Measurements from ENCODE around the gene TIMM50.
"Not testable (repeated sequence)": the region's sequence is repeated elsewhere in the genome, so short reads cannot be mapped to it uniquely, and the experiment has no call there.

Gene TIMM50

GRCh38 chr19:39480337-39481228, at the start of gene TIMM50:
Gene TIMM50 (plus strand): TSS chr19:39480838. CDS start chr19:39480854, 16 bp downstream.
- peak; percentile 88 to 97 (median 91) for DNase-seq (ENCODE audit: low read depth in 3 of 3, low spot score in 1 of 3)

DNA sequence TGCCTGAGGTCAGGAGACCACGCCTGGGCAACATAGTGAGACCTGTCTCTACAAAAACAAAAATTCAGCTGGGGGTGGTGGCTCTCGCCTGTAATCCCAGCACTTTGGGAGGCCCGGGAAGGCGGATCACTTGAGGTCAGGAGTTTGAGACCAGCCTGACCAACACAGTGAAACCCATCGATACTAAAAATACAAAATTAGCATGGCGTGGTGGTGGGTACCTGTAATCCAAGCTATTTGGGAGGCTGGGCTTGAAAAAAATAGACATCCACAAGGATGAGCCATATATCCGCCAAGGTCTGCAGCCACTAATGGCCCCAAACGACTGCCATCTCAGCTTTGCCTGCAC, 48.0 kb upstream of the TIMM50 start:
- no peak for DNase-seq (ENCODE audit: low read depth in 3 of 3, low spot score in 1 of 3)

- DNase-seq (ENCODE audit: low read depth in 3 of 3, low spot score in 1 of 3) = no peak
Observed at GRCh38 chr19:39433480-39434079, 47.1 kb upstream of the TIMM50 start.

GRCh38 chr19:39434123-39435076, 46.2 kb upstream of the TIMM50 start:
- DNase-seq (ENCODE audit: low read depth in 3 of 3, low spot score in 1 of 3) = no peak

DNA sequence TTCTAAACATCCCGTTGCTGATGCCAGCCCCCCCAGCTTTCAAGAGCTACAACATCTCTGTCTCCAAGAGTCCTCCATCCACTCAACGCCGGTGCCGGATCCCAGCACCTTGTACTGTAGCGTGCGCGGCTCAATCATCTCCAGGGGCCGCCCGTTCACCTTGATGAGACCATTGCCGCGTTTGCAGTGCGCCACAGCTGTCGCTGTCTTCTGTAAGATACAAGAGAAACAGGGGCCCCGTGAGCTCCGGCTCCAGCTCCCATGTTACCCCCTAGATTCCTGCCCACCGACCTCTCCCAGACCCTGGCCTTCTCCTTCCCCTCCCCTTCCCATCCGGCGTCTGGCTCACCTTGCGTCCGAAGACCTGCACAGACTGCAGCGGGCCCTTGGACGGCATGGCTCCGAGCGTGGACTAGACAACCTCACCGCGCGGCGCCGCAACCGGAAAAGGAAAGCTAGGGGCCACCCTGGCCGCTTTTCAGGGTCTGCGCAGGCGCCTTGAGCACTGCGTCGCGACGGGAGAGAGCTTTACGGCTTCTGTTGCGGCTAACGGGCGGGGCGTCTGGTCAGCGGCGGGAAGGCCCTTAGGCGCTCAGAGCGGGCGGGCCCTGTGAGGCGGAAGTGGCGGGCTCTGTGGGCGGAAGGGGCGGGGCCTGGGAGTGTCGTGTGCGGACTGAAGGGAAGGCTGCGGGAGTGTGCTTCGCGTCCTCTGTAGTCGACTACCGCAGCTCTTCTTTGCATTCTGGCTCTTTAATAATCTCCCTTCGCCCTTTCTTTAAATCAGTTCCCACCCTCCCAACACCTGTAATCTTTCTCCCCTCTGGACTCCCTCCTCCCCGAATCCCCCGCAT, 44.9 kb upstream of the TIMM50 start, which contains the start of gene RPS16:
RPS16 (minus strand) TSS at position 451 of the 851 bp plus-strand sequence; CDS start at position 397, 54 bp downstream.
- DNase-seq (ENCODE audit: low read depth in 3 of 3, low spot score in 1 of 3) = peak; percentile 98 to 99 (median 99)

DNA sequence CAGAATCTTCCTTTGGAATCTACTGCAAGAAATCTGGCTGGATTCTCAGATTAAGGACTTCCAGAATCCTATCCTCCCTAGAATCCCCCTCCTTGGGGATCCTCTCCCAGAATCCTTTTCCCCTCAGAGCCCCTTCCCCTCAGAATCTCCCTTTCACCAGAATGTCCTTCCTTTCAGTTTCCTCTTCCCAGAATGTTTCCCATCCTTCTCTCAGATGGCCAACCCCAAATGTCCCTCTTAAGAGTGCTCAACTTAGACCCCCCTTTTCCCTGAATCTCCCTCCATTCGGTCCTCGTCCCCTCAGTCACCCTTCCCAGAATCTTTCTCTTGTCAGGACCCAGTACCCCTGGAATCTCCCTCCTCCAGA, 44.3 kb upstream of the TIMM50 start:
- DNase-seq (ENCODE audit: low read depth in 3 of 3, low spot score in 1 of 3) = no peak

GRCh38 chr19:39438270-39438934, 42.2 kb upstream of the TIMM50 start:
- no peak for DNase-seq (ENCODE audit: low read depth in 3 of 3, low spot score in 1 of 3)

GRCh38 chr19:39444598-39445195, 35.9 kb upstream of the TIMM50 start:
- DNase-seq (ENCODE audit: low read depth in 3 of 3, low spot score in 1 of 3) = no peak

- peak; percentile 87 to 96 (median 94) for DNase-seq (ENCODE audit: low read depth in 3 of 3, low spot score in 1 of 3)
Observed at GRCh38 chr19:39445196-39446111, 35.2 kb upstream of the TIMM50 start, which contains the start of gene SUPT5H. Gene SUPT5H (plus strand): TSS chr19:39445582. CDS start chr19:39445891, 309 bp downstream.

- DNase-seq (ENCODE audit: low read depth in 3 of 3, low spot score in 1 of 3) = no peak
Observed at GRCh38 chr19:39446365-39447084, 34.1 kb upstream of the TIMM50 start.

- DNase-seq (ENCODE audit: low read depth in 3 of 3, low spot score in 1 of 3) = no peak
Observed at GRCh38 chr19:39448271-39448670, 32.4 kb upstream of the TIMM50 start.

DNA sequence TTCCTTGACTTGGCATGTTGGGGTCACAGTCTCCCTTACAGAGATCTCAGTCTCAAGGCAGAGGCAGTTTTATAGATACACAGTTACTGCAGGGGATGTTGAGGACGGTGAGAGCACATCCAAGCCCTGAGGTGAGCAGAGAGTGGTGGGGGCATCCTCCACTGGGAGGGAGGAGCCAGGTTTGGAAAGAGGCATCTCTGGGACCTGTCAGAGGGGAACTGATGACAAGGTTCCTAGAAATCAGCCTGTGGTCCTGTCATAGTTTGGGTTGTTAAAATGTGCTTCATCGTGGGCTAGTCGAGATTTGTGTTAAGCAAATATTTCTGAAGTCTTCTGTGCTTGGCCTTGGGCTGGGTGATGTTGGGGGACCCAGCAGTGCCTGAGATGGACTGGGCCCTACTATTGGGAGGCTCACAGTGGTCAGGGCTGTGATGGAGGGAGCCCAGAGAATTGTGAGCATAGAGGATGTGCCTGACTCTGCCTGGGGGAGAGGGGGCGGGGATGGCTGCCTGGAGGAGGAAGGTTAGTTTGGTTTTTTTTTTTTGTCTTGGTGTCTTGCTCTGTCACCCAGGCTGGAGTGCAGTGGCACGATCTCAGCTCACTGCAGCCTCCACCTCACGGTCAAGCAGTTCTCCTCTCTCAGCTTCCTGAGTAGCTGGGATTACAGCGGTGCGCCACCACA, 31.4 kb upstream of the TIMM50 start:
- DNase-seq (ENCODE audit: low read depth in 3 of 3, low spot score in 1 of 3) = no peak

GRCh38 chr19:39451257-39451656, 29.4 kb upstream of the TIMM50 start:
- DNase-seq (ENCODE audit: low read depth in 3 of 3, low spot score in 1 of 3) = not testable (repeated sequence)

DNA sequence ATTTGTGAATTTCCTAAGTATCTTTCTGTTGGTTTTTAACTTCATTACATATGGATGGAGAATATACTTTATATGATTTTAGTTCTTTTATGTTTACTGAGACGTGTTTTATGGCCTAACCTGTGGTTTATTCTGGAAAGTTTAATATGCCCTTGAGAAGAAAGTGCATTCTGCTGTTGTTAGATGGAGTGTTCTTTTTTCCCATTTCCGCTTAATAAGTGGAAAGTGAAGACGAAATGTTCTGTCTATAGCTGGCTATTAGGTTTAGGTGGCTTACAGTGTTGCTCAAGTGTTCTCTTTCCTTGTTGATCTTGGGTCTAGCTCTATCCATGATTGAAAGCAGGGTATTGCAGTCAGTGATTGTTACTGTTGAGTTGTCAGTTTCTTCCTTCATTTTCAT, 17.2 kb upstream of the TIMM50 start:
- DNase-seq (ENCODE audit: low read depth in 3 of 3, low spot score in 1 of 3) = no peak

DNA sequence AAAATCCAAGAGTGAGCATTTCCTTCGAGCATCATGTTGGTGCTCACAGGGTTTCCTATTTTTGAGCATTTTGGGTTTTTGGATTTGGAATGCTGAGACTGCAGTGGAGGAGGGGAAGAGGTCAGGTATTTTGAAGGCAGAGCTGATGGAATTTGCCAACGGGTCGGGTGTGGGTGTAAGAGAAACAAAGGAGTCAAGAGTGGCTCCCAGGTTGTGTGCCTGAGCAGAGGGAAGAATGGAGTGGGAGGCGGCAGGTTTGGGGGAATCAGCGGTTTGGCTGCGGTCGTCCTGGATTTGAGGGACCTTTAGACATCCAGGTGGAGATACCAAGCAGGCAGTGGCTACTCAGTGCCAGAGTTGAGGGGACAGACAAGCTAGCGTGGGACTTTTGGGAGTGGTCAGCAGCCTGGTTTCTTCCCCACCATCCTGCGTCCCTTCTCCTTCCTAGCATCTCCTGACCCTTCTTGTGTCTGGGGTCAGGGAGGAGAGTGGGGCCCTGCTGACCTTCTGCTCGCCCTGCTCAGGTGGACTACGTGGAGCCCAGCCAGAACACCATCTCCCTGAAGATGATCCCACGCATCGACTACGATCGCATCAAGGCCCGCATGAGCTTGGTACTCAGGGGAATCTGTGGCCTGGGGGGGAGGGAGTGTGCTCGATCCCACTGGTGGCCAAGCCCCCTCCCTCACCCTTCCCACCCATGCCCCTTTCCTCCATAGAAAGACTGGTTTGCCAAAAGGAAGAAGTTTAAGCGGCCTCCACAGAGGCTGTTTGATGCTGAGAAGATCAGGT, 14.5 kb upstream of the TIMM50 start:
- no peak for DNase-seq (ENCODE audit: low read depth in 3 of 3, low spot score in 1 of 3)

DNA sequence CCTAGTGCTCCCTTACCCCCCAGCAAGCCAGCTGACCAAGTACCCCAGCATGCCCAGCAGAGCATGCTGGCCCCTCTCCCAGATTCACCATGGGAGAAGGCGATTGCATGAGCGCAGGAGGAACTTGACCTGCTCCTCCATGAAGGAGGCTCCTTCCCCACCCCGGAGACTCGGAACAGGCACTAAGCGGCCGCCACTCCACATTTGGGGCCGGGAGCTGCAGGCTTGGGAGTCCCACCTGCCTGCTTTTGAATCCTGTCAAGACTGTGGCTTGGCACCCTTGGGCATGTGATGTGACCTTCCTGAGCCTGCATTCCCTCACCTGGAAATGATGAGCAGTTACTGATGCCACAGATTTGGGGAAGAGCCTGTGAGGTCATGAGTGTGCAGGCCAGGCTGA, 12.7 kb upstream of the TIMM50 start:
- no peak for DNase-seq (ENCODE audit: low read depth in 3 of 3, low spot score in 1 of 3)
